Stimulated activated CD4-positive, alpha-beta T cell treated with anti-CD3 and anti-CD28 coated beads, TNF-alpha, amount 100 ng/mL, for 1 hour (primary cell): ENCODE measurements around the gene CUL7.
"Not testable (repeated sequence)": the region's sequence is repeated elsewhere in the genome, so short reads cannot be mapped to it uniquely, and the experiment has no call there.

ENCODE experiments used
- DNase-seq, 3 donors: peaks; one replicate each; pipeline ENCODE4 v3.0.0-alpha.2; 2020; ENCODE audit warnings: low read depth in 3 of 3, low spot score in 1 of 3

The CUL7 gene

DNA sequence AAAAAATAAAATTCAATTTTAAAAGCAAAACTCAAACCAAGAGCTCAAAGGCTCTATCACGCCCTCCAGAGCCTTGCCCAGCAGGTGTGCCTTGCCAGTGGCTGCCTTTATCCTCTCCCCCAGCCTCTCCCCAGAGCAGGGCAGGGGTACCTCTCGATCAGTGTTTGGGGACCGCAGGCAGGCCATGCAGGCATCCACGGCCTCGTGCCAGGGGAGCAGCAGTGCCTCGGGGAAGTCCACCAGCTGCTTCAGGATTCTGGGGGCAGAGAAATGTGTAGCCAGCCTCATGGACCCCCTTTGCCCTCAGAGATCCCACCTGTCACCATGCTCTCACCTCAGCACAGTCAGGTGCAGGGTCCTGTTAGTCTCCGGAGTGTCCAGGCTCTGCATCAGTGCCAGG, 5.7 kb downstream of the CUL7 start:
- no peak for DNase-seq

DNA sequence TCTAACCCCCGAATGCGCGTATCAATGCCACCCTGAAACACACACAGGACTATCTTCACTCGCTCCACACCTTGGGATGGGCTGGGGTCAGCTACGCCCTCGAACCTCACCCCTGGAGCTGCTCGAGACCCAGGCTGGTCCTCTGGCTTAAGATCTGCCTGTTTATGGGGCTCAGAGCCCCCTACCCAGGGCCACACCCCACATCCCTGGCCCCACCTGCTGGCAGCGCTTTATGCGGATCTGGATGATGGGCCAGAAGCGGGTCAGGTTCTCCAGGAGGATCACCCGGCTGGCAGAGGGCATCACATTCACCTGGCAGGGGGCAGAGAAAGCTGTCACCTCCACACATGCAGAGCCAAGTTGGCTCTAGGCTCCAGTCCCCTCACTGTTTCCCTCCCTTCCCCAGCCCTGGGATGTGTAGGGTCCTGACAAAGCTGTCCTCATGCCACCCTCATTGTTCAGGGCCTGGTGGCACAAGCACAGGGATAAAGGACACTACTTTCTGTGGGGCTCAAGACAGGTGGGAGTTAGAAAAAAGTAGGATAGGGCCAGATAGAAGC, 8.2 kb downstream of the CUL7 start:
- no peak for DNase-seq

DNA sequence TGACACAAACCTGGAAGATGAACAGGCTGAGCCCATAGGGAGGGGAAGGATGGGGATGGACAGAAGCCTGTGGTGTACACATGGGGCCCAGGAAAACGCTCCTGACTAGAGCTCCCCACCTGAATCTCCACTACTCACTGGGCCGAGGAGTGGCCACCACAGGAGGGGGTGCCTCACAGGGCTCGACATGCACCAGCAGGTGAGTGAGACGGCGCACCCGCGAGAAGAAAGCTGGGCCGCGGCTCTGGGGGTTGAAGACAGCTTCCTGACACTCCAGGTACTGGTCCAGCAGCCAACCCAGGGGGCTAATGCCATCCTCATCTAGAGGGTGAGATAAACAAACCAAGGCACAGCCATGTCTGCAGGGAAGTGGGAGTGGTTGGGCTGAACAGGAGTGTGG, 10.3 kb downstream of the CUL7 start:
- no peak for DNase-seq

DNA sequence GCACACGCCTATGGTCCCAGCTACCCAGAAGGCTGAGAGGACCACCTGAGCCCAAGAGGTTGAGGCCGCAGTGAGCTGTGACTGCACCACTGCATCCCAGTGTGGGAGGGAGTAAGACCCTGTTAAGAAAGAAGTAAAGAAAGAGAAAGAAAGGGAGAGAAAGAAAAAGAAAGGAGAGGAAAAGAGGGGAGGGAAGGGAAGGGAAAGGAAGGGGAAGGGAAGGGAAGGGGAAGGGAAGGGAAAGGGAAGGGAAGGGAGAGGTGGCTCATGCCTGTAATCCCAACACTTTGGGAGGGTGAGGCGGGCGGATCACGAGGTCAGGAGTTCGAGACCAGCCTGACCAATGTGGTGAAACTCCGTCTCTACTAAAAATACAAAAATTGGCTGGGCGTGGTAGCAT, 12.2 kb downstream of the CUL7 start:
- not testable (repeated sequence) for DNase-seq

DNA sequence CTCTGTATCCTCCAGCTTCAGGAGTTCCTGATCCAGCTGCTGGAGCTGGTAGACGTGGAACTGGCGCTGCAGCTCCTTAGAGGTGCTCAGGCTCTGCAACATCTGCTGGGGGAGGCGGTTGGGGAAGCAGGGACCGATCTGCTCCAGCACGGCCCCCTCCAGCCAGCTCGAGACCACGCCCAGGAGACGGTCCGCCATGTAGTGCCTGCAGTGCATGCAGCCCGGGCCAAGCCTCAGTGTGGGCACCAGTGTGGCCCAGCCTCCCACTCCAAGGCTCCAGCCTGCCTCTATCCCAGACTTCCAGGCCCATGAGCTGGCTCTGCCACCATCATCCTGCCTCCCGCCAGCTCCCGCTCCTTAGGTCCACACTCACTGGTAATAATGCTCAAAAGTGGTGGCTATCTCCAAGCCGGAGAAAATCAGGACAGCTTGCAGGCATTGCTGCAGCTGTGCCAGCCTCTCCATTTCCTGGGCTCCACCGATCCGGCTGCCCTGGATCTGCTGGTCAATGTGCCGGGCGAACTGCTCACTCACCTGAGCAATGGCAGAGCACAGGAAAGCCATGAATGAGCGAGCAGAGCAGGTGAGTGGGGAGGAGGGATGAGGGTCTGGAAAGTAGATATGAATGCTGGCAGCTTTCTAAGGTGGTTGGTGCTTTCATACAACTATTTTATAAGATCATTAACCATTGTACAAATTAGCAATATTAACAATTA, 13.0 kb downstream of the CUL7 start:
- DNase-seq = no peak

DNA sequence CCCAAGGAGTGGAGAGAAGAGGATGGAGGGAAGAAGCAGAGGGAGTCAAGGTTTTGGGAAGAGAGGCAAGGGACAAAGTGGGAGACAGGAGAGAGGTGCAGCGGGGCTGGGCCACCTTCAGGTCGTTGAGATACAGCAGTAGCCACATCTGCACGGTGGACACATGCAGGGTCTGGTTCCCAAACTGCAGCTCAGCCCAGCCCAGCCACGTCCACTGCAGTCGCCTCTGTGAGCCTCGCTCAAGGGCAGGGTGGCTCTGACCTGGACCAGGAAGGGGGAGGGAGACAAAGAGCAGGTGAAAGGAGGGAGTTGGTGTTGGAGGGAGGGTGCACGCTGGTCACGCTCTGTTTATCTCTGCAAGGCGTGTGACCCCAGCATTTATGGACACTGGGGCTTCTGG, 14.9 kb downstream of the CUL7 start:
- no peak for DNase-seq

DNA sequence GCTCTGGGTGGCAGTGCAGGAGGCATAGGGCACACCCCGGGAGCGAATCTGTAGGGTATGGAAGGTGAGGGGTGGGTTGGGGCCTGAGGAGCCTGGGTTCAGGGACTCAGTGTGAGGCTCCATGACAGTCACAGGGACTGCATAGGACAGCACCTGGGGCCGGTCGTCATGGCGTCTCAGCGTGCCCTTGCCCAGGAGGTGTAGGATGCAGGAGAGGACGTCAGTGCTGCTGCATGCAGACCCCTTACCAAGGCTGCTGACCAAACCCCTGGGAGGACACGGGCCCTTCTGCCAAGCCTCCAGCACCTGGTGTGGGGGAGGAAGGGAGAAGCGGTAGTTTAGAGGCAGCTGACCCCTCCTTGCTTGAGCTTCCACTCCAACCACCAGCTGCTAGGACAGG, 15.9 kb downstream of the CUL7 start:
- no peak for DNase-seq

DNA sequence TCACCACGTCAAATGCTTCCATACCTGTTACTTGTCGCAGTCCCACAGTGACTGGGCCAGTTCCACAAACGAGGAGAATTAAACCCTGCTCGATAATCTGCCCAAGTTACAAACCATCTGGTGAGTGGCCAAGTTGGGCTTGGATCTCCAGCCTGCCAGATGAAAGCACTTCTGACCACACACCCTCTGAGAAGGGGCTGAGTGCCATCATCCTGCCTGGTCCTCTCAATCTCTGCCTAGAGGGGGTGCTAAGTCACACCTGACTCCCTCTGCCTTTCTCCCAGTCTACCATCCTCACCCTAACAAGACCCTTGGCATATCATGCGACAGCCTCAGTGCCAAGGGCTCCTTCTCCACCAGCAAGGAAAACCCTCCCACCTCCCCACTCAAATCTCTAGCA, 16.5 kb downstream of the CUL7 start:
- no peak for DNase-seq

DNA sequence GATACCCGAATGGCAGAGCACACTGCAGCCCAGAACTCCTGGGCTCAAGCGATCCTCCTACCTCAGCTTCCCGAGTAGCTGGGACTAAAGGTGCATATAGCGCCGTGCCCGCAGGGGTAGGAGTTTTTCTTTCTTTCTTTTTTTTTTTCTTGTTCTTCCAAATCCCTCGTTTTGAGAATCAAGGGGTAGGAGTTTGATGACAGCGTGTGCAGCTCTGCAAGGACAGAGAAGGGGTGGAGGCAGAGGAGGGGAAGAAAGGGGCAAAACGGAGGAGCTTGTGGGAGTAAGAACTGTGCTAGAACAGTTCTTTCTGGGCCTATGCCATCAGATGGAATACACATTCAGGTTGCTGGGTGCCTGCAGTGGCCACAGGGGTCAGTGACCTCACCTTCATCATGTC, 16.9 kb downstream of the CUL7 start:
- DNase-seq = no peak

DNA sequence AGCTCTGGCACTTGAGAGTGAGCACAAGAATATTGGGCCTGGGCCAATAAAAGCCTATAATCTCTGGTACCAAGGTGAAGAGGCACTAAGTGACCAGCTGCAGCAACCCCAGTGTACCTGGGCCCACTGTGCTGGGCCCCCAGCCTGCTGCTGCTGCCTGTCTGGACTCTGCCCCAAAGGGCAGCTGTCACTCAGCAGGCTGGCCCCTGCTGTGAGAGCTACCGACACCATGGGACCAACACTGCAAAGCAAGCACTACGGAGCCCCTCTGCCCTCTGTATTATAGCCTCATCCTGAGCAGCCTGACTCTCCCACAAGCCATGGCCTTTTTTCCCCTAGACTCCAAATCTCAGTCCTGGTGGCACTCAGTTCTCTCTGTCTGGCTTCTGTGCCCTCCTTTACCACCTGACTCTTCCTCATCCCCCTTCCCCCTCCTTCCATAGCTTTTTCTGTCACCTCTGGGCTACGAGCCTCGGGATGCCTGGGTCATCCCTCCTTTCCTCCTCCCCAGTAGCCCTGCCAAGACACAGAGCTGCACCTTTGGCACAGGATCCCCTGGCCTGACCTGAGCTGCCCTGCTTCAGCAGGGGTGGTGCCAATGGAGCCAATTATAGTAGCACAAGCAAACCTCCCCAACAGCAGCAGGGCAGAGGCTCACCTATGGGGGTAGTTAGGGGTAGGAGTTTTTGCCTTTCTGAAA, 18.0 kb downstream of the CUL7 start:
- DNase-seq = no peak

DNA sequence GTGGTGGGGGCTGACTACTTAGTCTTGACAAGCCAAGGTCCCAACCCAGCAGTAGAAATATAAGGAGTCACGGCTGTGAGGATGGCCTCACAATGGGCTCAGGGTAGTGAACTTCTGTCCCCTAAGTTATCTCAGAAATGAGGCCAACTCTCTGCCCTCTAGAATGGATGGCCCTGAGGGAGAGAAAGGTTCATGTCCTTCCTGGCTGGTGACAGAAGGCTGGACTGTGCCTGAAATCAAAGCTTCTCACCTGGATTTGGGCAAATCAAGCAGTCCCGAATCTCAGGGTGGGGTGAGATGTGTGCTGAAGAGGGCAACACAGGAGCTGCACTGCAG, 19.5 kb downstream of the CUL7 start:
- DNase-seq = no peak

DNA sequence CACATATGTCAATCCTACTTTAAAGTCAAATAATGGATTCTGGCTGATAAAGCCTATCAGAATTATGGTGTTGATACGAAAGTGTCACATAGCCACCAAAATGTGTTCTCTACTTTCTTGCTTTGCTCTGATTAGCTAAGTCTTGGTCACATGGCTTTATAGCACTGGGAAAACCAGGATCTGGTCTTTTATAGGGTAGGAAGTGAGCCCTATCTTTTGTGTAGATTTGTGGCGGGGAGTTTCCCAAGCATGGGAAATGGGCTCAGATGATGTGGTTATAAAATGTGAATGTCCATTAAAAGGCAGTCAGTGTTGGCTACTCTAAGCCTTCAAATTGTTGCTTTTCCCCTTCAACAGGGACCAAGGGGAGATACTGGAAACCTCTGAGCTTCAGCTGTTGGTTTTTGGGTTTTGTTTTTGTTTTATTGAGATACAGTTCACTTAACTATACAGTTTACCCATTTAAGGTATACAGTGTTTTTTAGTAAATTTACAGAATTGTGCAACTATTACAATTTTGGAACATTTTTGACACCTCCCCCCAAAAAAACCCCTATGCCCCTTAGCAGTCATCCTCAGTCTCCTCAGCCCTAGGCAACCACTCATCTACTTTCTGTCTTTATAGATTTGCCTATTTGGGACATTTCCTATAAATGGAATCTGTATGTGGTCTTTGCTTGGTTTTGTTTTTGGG, 20.0 kb downstream of the CUL7 start:
- DNase-seq = no peak

DNA sequence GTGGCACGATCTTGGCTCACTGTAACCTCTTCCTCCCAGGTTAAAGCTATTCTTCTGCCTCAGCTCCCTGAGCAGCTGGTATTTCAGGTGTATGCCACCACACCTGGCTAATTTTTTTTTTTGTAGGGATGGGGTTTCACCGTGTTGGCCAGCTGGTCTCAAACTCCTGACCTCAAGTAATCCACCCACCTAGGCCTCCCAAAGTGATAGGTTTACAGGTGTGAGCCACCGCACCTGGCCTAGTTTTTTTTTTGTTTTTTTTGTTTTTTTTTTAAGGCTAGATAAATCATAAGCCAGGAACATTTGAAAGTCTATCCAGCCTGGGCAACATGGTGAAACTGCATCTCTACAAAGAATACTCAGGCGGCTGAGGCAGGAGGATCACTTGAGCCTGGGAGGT, 21.3 kb downstream of the CUL7 start:
- DNase-seq = no peak

DNA sequence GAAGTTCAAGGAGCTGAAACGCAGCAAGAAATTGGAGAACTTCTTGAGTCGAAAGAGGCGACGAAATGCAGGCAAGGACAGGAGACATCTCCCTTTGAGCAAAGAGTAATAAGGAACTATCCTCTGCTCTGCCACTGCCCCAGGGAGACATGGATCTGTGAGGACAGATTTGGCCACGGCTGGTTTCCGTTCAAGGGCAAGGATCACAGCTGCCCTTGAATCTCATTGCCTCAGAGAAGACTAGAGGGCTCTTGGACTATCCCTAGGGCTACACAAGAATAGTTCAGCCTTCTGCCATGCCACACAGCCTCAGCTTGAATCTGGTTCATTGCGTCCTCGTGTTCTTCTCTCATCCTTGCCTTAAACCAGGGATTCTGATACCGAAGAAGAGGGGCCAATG, 24.5 kb downstream of the CUL7 start:
- DNase-seq = no peak

DNA sequence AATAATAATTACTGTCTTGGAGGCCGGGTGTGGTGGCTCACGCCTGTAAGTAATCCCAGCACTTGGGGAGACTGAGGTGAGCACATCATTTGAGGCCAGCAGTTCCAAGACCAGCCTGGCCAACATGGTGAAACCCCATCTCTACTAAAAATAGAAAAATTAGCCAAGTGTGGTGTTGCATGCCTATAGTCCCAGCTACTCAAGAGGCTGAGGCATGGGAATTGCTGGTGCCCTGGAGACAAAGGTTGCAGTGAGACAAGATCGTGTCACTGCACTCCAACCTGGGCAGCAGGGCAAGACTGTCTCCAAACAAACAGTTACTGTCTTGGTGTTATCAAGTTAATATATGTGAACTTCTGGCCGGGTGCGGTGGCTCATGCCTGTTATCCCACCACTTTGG, 27.3 kb downstream of the CUL7 start:
- no peak for DNase-seq

DNA sequence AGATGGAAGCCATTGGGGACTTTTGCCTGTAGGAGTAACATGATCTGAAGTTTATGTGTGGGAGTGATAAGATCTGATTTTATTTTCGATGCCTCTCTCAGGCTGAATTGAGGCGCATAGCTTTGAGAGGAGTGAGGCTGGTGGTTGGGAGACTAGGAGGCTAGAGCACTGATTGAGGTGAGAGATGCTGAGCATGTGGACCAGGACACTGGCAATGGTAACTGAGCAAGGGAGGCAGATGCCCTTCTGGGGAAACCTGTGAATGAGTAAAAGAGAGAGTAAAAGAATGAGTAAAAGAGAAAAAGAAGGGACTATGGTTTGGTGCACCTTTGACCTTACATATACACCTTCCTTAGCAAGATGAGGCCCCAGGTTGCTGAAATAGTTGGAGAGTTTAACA, 29.2 kb downstream of the CUL7 start:
- no peak for DNase-seq

DNA sequence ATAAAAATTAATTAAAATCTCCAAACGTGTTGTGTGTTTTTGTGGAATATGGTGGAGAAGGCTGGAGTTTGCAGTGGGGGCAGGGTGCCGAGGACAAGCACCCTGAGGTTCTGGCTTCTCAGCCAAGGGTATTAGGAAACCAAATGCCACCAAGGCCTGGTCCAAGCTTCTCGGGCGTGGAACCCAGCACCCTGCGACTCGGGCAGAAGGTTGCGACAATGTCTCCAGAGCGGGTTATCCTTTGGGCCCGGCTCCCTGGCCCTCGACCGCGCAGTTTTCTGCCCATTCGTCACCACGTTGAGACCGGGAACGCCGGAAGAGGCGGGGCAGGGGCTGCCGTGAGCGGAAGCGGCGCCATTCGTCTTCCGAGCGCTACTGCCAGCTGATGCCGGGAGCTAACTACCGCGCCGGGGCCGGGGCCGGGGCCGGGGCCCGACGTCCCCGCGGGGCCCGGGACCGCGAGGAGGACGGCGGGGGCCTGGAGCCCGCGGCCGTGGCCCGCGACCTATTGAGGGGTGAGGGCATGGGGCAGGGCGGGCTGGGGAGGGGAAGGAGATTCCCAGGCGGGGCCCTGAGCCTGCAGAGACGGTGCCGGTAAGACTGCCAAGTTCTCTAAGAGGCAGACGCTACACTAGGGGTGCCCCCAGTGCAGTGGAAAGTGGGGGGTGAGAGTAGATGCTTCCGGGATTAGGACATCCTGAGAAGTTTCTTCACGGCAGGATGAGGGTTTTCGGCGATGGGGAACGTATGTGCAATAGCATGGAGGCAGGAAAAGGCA, 32.2 kb downstream of the CUL7 start, which contains the start of gene RRP36:
Gene RRP36, plus strand, starts transcription at position 354 of the 778 bp plus-strand sequence. Its CDS starts 32 bp downstream, at position 386.
- DNase-seq = peak; percentile 25 to 69 (median 28)

DNA sequence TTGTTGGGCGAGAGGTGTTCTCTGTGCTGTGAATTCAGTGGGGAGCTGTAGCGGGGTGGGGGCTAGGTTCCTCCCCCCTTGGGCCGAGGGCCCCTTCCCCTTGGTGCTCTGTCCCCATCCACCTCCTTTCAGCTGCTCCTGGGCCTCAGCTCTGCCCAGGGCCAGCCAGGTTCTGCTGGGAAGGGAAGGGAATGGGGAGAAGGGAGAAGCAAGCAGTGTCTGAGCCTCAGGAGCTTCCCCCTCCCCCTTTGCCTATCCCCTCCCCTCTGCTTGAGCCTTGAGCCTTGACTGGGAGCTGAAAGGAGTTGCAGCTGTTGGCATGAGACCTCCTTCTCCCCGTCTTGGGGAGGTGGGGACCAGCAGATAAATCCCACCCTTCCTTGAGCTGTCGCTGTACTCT, 32.8 kb downstream of the CUL7 start:
- DNase-seq = no peak

DNA sequence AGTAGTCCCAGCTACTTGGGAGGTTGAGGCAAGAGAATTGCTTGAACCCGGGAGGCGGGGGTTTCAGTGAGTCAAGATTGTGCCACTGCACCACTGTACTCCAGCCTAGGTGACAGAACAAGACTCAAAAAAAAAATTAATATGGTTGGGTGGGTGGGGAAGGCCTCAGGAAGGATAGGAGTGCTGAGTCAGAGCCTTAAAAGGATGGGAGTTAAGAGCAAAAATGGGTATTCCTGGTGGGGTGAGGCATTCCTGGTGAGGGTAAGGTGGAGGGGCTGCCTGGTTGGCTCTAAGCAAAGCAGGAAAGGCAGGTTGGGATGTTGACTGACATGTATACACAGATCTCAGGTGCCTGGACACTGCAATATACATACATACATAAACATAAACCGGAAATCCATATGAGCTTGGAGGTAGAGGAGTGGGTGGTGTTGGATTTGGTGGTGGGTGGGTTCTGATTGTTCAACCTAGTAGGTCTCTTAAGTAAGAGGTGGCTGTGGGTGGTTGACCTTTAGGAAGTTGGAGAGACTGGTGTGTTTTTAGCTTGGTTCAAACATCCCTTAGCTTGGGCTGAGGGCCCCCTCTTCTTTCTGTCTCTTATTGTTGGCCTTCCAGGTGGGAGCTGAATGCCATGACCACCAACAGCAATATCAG, 33.5 kb downstream of the CUL7 start:
- no peak for DNase-seq

DNA sequence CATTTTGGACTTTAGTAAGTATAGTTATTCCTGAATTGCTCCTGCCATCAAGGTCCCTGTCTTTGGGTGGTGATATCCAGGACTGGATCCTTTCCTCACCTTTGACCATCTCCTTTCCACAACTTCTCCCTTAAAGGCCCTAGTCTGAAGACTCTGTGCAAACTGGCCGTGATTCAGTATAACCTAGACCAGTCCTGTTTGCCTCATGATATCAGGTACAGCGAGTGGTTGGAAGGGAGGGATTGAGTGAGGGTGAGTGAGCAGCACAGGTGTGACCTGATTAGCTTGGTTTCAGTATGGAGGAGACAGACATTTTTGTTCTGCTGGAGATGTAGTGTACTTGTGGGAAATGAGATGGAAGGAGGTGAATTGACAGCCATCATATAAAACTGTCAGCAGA, 34.5 kb downstream of the CUL7 start:
- DNase-seq = no peak

DNA sequence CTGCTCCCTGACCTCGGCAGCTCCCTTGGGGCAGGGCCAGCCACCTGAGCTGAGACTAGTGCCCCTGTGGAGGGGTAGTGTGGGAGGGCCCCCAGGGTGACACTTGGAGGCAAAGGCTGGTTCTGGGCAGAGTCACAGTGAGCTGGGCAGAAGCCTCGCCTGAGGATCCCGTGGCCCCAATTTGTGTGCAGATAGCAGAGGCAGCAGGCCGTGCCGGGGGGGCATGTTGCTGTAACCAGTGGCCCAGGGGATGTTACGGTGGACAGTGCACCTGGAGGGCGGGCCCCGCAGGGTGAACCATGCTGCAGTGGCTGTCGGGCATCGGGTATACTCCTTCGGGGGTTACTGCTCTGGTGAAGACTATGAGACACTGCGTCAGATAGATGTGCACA, 36.7 kb downstream of the CUL7 start:
- no peak for DNase-seq
